ENCODE data around the gene COMMD7. TPM values are rescaled to one million over a fixed set of nuclear protein-coding genes. Genes with fewer than 3 reads are reported as not detected.

Gene COMMD7
- total RNA-seq, 3 donors from 2014 or later: 29.6 to 37.0 (median 36.6) TPM

DNA sequence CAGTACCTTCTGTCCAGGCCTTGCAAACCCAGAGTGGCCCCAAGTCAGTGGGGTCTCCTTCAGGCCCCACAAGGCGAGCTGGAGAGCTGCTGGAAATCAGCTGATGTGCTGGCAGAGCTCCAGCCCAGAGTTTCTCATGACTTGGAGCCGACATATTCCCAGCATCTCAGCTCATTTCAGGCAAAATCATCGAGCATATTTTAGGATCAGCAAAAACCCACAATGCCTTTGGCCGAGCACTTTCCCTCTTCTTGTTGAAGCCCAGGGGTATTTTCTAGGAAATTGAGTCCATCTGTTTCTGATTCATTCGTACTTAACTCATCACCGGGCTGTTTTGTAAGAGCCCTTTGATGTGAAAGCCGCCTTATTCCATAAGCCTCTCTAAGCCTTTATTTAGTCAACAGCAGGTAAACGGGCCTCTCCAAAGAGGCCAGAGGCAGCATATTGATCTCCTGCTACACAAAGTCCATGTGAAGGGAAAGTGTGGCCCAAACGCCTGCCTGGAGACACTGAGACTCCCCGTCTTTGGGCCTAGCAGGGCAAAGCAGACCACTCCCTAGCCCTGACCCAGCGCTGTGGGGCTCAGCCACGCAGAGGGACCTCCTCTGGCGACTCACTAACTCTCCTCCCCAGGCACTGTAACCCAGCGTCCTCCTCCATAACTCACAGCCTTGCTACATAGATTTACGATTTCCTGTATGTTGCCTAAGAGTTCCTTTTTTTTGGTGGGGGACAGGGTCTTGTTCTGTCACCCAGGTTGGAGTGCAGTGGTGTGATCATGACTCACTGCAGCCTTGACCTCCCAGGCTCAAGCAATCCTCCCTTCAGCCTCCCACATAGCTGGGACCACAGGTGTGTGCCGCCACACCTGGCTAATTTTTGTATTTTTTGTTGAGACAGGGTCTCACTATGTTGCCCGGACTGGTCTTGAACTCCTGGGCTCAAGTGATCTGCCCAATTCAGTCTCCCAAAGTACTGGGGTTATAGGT lies 57.4 kb downstream of the COMMD7 start:
- ATAC-seq (no peak), DNase-seq (no peak)
- H3K36me3 ChIP-seq (ENCODE audit: low read depth): no peaks in the 10 kb centered on the region
- no peaks in the 10 kb centered on the region for H3K4me1 ChIP-seq (ENCODE audit: low read depth)
- intact Hi-C loops (cut with DNase I, micrococcal nuclease): no loop called here
- TF ChIP-seq, protein P1, sequence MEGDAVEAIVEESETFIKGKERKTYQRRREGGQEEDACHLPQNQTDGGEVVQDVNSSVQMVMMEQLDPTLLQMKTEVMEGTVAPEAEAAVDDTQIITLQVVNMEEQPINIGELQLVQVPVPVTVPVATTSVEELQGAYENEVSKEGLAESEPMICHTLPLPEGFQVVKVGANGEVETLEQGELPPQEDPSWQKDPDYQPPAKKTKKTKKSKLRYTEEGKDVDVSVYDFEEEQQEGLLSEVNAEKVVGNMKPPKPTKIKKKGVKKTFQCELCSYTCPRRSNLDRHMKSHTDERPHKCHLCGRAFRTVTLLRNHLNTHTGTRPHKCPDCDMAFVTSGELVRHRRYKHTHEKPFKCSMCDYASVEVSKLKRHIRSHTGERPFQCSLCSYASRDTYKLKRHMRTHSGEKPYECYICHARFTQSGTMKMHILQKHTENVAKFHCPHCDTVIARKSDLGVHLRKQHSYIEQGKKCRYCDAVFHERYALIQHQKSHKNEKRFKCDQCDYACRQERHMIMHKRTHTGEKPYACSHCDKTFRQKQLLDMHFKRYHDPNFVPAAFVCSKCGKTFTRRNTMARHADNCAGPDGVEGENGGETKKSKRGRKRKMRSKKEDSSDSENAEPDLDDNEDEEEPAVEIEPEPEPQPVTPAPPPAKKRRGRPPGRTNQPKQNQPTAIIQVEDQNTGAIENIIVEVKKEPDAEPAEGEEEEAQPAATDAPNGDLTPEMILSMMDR (IDR thresholded peaks at IDR 0.05): no peak
- H3K9me3 ChIP-seq: no peaks in the 10 kb centered on the region
- H3K4me3 ChIP-seq: no peak overlapping the region

DNA sequence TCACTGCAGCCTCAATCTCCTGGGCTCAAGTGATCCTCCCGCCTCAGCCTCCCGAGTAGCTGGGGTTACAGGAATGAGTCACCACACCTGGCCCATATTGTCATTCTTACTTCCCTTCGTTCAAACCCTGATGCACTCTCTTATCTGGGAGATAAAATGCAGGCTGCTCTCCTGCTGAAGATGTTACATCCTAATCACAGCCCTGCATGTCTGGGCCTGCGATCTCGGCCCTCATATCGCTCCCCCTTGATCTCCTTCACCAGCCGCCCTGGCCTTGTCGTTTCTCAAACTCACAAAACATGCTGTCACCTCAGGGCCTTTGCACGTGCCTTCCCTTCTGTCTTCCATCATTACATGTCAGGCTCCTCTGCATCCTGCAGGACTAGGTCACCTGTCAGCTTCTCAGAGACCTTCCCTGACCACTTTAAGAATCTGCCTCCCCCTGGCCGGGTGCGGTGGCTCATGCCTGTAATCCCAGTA lies 60.7 kb downstream of the COMMD7 start:
- no peak for DNase-seq
- Histone ChIP-seq H3K4me3 (no peak overlapping the region), H3K36me3 (ENCODE audit: low read depth) (no peaks in the 10 kb centered on the region), H3K9me3 (no peaks in the 10 kb centered on the region), H3K4me1 (ENCODE audit: low read depth) (no peaks in the 10 kb centered on the region)
- TF ChIP-seq, protein P1 (IDR thresholded peaks at IDR 0.05): no peak
- ATAC-seq: no peak
- intact Hi-C loops (cut with DNase I, micrococcal nuclease): no loop called here

DNA sequence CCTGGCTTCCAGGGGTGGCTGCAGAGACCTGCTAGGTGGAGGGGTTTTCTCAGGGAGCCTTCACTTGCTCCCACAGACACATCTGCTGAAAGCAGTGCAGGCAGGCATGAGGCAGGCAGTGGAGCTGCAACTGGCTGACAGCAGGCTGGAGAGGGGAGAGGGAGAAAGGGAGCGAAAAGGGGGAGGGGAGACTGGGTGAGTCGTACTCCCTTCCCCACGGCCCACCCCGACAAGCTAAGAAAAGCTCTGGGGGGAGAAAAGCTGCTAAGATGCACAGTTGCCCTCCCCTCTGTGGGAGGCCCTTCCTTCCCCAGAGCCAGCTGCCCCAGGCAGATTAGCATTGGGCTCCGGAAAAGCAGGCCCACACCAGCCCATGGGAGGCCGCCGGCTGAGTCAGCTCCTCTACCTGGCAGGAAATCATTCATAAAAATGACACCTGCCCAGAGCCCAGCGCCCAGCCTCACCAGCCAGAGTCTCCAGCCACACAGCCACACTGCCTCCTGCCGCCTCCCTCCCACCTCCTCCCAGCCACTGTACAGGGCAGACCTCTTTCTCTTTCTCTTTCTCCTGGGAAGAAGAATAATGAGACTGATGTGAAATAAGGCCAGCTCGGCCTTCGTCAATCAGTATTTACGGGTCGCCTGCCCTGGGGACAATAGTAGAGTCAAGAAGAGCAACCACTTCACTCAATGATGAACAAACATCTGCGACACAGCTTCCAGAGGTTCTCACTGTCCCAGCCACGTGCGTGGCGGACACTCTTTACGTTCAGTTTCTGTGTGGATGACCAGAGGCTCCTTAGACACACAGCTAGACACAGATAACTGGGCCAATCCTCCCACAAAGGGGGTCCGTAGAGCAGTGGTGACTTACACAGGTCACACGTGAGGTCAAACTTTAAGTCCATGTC lies 61.8 kb downstream of the COMMD7 start:
- no peaks in the 10 kb centered on the region for H3K4me1 ChIP-seq (ENCODE audit: low read depth)
- ATAC-seq (peak; percentile 70), DNase-seq (no peak)
- H3K4me3 ChIP-seq: no peak overlapping the region
- no peaks in the 10 kb centered on the region for H3K36me3 ChIP-seq (ENCODE audit: low read depth)
- H3K9me3 ChIP-seq: no peaks in the 10 kb centered on the region
- intact Hi-C loops (cut with DNase I, micrococcal nuclease): no loop called here
- TF ChIP-seq, protein P1 (IDR thresholded peaks at IDR 0.05): no peak

DNA sequence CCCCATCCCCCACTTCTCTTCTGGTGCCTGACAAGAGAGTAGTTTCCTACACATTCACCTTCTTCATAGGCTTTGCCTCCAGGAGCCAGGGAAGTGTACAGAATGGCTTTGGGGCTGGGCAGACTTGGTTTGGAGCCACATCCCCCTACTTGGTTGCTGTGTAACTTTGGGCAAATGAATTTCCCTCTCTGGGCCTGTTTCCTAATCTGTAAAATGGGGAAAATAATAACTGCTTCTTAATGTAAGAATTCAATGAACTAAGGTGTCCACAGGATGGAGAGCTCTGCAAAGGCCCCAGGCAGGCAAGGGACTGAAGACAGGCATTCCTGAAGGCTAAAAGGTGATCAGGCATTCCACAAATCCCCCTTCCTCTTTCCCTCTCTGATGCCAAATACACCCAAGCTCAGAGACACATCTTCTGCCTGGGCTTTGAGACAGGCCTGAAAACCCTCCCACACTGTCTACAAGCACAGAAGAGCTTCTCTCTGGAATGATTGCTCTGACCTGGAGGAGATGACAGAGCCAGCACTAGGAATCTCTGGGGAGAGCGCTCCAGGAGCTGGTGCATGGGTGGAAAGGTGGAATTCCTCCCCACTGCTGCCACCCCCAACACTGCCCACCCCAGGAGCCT lies 62.6 kb downstream of the COMMD7 start:
- no peaks in the 10 kb centered on the region for H3K4me1 ChIP-seq (ENCODE audit: low read depth)
- intact Hi-C loops (cut with DNase I, micrococcal nuclease): no loop called here
- ATAC-seq (no peak), DNase-seq (no peak)
- H3K9me3 ChIP-seq: no peaks in the 10 kb centered on the region
- TF ChIP-seq, protein P1 (IDR thresholded peaks at IDR 0.05): no peak
- no peaks in the 10 kb centered on the region for H3K36me3 ChIP-seq (ENCODE audit: low read depth)
- no peak overlapping the region for H3K4me3 ChIP-seq

DNA sequence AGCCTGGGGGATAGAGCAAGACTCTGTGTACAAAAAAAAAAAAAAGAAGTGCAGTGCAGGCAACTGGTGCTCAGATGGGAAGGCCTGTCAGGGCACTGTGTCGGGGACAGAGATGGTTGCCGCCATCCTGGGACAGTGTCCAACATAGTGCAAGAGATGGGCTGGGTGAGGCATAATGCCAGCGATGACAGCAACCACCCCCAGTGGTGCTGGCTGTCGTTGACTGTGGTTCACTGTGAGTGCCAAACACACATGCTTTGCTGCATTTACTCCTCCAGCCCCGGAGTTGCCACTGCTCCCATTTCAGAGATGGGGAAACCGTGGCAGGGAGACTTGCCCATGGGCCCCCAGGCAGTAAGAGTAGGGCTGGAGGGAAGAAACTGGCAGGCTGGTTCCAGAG lies 64.3 kb downstream of the COMMD7 start:
- TF ChIP-seq, protein P1 (IDR thresholded peaks at IDR 0.05): no peak
- Histone ChIP-seq H3K9me3 (no peaks in the 10 kb centered on the region), H3K4me1 (ENCODE audit: low read depth) (no peaks in the 10 kb centered on the region), H3K4me3 (no peak overlapping the region), H3K36me3 (ENCODE audit: low read depth) (no peaks in the 10 kb centered on the region)
- no peak for ATAC-seq
- intact Hi-C loops (cut with DNase I, micrococcal nuclease): loop anchor here in 1 of 2 donors (10.0 kb wide), 1 partner anchor 96 kb away; no protein-coding TSS in a partner anchor
- no peak for DNase-seq
